ENCODE results near the gene TSPYL2.

TSPYL2 gene

GRCh38 chrX:53080628-53081580, 1.3 kb upstream of the TSPYL2 start:
- no peak for DNase-seq

GRCh38 chrX:53082773-53083616, 828 bp downstream of the TSPYL2 start:
- DNase-seq = no peak

GRCh38 chrX:53084043-53084570, 1.9 kb downstream of the TSPYL2 start:
- DNase-seq = no peak

GRCh38 chrX:53084863-53085262, 2.7 kb downstream of the TSPYL2 start:
- no peak for DNase-seq

- DNase-seq = no peak
These were observed 3.6 kb downstream of the TSPYL2 start for GRCh38 chrX:53085661-53086229.

- DNase-seq = no peak
These were observed 4.3 kb downstream of the TSPYL2 start for GRCh38 chrX:53086464-53086863.

GRCh38 chrX:53087388-53087831, 5.2 kb downstream of the TSPYL2 start:
- DNase-seq = no peak

GRCh38 chrX:53088136-53088974, 6.2 kb downstream of the TSPYL2 start:
- no peak for DNase-seq

GRCh38 chrX:53089224-53089842, 7.2 kb downstream of the TSPYL2 start:
- DNase-seq = peak; percentile 47

GRCh38 chrX:53089925-53090324, 7.8 kb downstream of the TSPYL2 start:
- no peak for DNase-seq

GRCh38 chrX:53091354-53091753, 9.2 kb downstream of the TSPYL2 start:
- DNase-seq = no peak

GRCh38 chrX:53093177-53093655, 11.0 kb downstream of the TSPYL2 start:
- peak; percentile 86 for DNase-seq

- peak; percentile 93 for DNase-seq
These were observed 11.8 kb downstream of the TSPYL2 start, which contains the start of gene KANTR for GRCh38 chrX:53093748-53094581. Gene KANTR, plus strand, starts transcription at chrX:53094142. Its CDS starts 30,131 bp downstream, at chrX:53124273.

- DNase-seq = no peak
These were observed 12.4 kb downstream of the TSPYL2 start for GRCh38 chrX:53094582-53094905.

- DNase-seq = no peak
These were observed 13.6 kb downstream of the TSPYL2 start for GRCh38 chrX:53095796-53096195.

- DNase-seq = no peak
These were observed 32.8 kb downstream of the TSPYL2 start for GRCh38 chrX:53114864-53115549.

- peak; percentile 8 for DNase-seq
These were observed 33.3 kb downstream of the TSPYL2 start for GRCh38 chrX:53115550-53115874.

- DNase-seq = peak; percentile 67
These were observed 33.9 kb downstream of the TSPYL2 start for GRCh38 chrX:53116101-53116500.

GRCh38 chrX:53122013-53122412, 39.8 kb downstream of the TSPYL2 start:
- DNase-seq = no peak

- DNase-seq = no peak
These were observed 43.3 kb downstream of the TSPYL2 start for GRCh38 chrX:53125506-53125905.

All from RPMI8226 (cell line).